B cell (primary cell): ENCODE measurements around the gene PUS7. TPM values are rescaled to one million over a fixed set of nuclear protein-coding genes. Genes with fewer than 3 reads are reported as not detected.
"Not testable (repeated sequence)": the region's sequence is repeated elsewhere in the genome, so short reads cannot be mapped to it uniquely, and the experiment has no call there.

ENCODE experiments used
- ATAC-seq: fragments of 200-7000 bp; cut with Tn5 transposase; one replicate; pipeline ENCODE4 v1.10.0; 2021; ENCODE audit warnings: low read depth, mild to moderate bottlenecking, moderate number of reproducible peaks, moderate library complexity
- CTCF ChIA-PET: fragments of 350-600 bp; sonication (Branson Sonifier 250); formaldehyde crosslinking; loops from one replicate; lab custom pipeline; 2021; ENCODE audit warnings: antibody characterized with exemption, inconsistent platforms; lab: Charles Lee
- POLR2A ChIA-PET: fragments of 350-600 bp; sonication (Branson Sonifier 250); formaldehyde crosslinking; loops from one replicate; lab custom pipeline; 2021; ENCODE audit warnings: antibody characterized with exemption; lab: Charles Lee
- DNase-seq: peaks from one replicate; pipeline ENCODE4 v3.0.0; 2013
- H2AFZ ChIP-seq: 2 replicates; pipeline ENCODE4 v1.6.1; 2012; ENCODE audit warnings: mild to moderate bottlenecking, low read depth, low read length; ENCODE audit not compliant: insufficient read depth, poor library complexity, severe bottlenecking
- H3K27ac ChIP-seq, 2 donors: 1 replicate in 1 of 2; 2 replicates in 1 of 2; pipeline ENCODE4 v1.5.1; 2012 to 2013; ENCODE audit warnings: low read length in 2 of 2, mild to moderate bottlenecking in 2 of 2, moderate library complexity in 1 of 2
- H3K27me3 ChIP-seq, 4 experiments: fragments of 200-600 bp in 1 of 4; sonication (generic) in 1 of 4; replicated peaks in 1 of 4; 1 replicate in 2 of 4; 2 replicates in 2 of 4; pipeline versions ENCODE4 v1.6.1 to v1.7.0; 2013 to 2016; ENCODE audit warnings: low read length in 3 of 4, mild to moderate bottlenecking in 2 of 4, mixed read lengths in 1 of 4, moderate library complexity in 1 of 4; ENCODE audit not compliant: insufficient read depth in 4 of 4, control insufficient read depth in 3 of 4; ENCODE audit errors: control extremely low read depth in 1 of 4
- H3K36me3 ChIP-seq, 2 experiments: replicated peaks in 1 of 2; 1 replicate in 1 of 2; 2 replicates in 1 of 2; pipeline versions ENCODE4 v1.6.1 to v1.7.1; 2013; ENCODE audit warnings: low read length in 1 of 2; ENCODE audit not compliant: insufficient read depth in 2 of 2, control insufficient read depth in 1 of 2; ENCODE audit errors: control extremely low read depth in 1 of 2, extremely low read depth in 1 of 2
- H3K4me1 ChIP-seq, 2 donors: fragments of 200-600 bp in 1 of 2; sonication (generic) in 1 of 2; 1 replicate in 1 of 2; 2 replicates in 1 of 2; pipeline versions ENCODE4 v1.5.1 to v1.6.1; 2013 to 2017; ENCODE audit warnings: low read length in 2 of 2; ENCODE audit not compliant: control insufficient read depth in 2 of 2, insufficient read depth in 2 of 2
- H3K4me2 ChIP-seq: replicated peaks from 2 replicates; pipeline ENCODE3; 2012; ENCODE audit warnings: mild to moderate bottlenecking, low read depth, low read length; ENCODE audit not compliant: poor library complexity, severe bottlenecking
- H3K4me3 ChIP-seq, 5 experiments: fragments of 200-600 bp in 1 of 5; sonication (generic) in 1 of 5; 1 replicate in 3 of 5; 2 replicates in 2 of 5; pipeline versions ENCODE4 v1.5.1 to v1.7.0; 2011 to 2016; ENCODE audit warnings: low read length in 4 of 5, mild to moderate bottlenecking in 4 of 5, low read depth in 2 of 5, control low read depth in 1 of 5, moderate library complexity in 1 of 5; ENCODE audit not compliant: insufficient read depth in 1 of 5; ENCODE audit errors: control extremely low read depth in 1 of 5, extremely low read depth in 1 of 5
- H3K79me2 ChIP-seq: fragments of 200-600 bp; sonication (generic); one replicate; pipeline ENCODE4 v1.6.0; 2016; ENCODE audit warnings: low read length; ENCODE audit not compliant: control insufficient read depth, insufficient read depth
- H3K9ac ChIP-seq: fragments of 200-600 bp; sonication (generic); 2 replicates; pipeline ENCODE4 v1.6.1; 2017; ENCODE audit warnings: mild to moderate bottlenecking, low read length, moderate library complexity
- H3K9me3 ChIP-seq, 3 donors: one replicate each; pipeline versions ENCODE4 v1.6.1 to v1.7.1; 2013; ENCODE audit warnings: low read length in 2 of 3; ENCODE audit not compliant: control insufficient read depth in 2 of 3, insufficient read depth in 1 of 3; ENCODE audit errors: control extremely low read depth in 1 of 3
- H4K20me1 ChIP-seq: 2 replicates; pipeline ENCODE4 v1.6.0; 2012; ENCODE audit warnings: mild to moderate bottlenecking, low read length; ENCODE audit not compliant: insufficient read depth, control insufficient read depth, poor library complexity, severe bottlenecking
- H3K27ac Mint-ChIP-seq: one replicate; pipeline ENCODE4 v1.8.0; 2021; ENCODE audit warnings: mixed read lengths
- H3K27me3 Mint-ChIP-seq: one replicate; pipeline ENCODE4 v1.8.0; 2021; ENCODE audit warnings: mixed read lengths
- H3K4me1 Mint-ChIP-seq: one replicate; pipeline ENCODE4 v1.8.0; 2021; ENCODE audit warnings: mixed read lengths
- H3K4me3 Mint-ChIP-seq: one replicate; pipeline ENCODE4 v1.8.0; 2021; ENCODE audit warnings: mixed read lengths
- H3K9me3 Mint-ChIP-seq: one replicate; pipeline ENCODE4 v1.8.0; 2022; ENCODE audit warnings: mixed read lengths; ENCODE audit not compliant: insufficient read depth
- EZH2 ChIP-seq: IDR thresholded peaks from 2 replicates; pipeline ENCODE4 v1.6.1; 2012; ENCODE audit warnings: borderline replicate concordance, low read depth, mild to moderate bottlenecking, moderate library complexity, low read length; ENCODE audit not compliant: insufficient read depth, poor library complexity, severe bottlenecking
- WGBS: methylation state at CpG from one replicate; pipeline ENCODE4 v1.1.5; 2013; ENCODE audit warnings: missing lambda C conversion rate; ENCODE audit not compliant: insufficient coverage; 5-methylcytosine and 5-hydroxymethylcytosine counted together
- intact Hi-C: fragments of 100-400 bp; cut with micrococcal nuclease; formaldehyde crosslinking; loops from one replicate; pipeline ENCODE4 v1.10.0; 2022
- polyA plus RNA-seq: library from polyadenylated mRNA; depleted of rRNA; stranded (reverse); fragments of >200 nt; gene quantifications from 2 replicates; pipeline ENCODE4 v1.2.3, GENCODE V29; 2012
- total RNA-seq, 2 donors: library from RNA; stranded (reverse); fragments of 120-200 nt in 1 of 2; gene quantifications; 1 replicate in 1 of 2; 2 replicates in 1 of 2; pipeline versions ENCODE4 v1.2.3 to v1.2.4, GENCODE V29; 2013 to 2022
- TF ChIP-seq, protein P1 (sequence below): fragments of 200-600 bp; IDR thresholded peaks from one replicate; pipeline ENCODE4 v1.8.0; 2022; ENCODE audit warnings: antibody characterized with exemption, mild to moderate bottlenecking

The PUS7 gene
- total and polyA plus RNA-seq, 2 donors (not counting 1 experiment from before 2014, with no cell fraction given), result 2.0 to 7.7 TPM

DNA sequence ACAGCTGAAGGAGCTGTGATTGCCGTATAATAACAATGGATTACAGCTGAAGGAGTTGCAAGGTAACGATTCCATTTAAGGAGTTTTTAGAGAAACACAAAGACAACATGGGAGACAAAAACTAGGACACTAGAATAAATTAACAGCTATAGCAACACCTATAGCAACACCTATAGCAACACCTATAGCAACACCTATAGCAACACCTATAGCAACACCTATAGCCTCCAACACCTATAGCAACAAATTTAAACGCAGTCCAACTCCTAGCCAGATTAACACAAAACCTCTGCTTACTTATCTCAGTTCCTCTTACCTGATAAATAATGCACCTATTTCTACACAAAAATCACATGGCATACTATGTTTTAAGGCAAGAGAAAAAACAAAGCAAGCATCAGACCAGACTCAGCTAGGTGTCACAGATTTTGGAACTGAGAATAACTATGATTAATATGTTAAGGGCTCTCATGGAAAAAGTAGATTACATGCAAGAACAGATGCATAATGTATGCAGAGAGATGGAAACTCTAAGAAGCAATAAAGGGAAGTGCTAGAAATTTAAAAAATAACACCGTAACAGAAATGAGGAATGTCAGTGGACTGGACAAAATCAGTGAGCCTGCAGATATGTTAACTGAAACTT lies 77.6 kb downstream of the PUS7 start:
- H3K27me3 Mint-ChIP-seq, result no peaks in the 10 kb centered on the region
- H3K9ac ChIP-seq, result no peak overlapping the region
- no peaks in the 10 kb centered on the region for H3K27me3 ChIP-seq
- H3K4me2 ChIP-seq, result peak overlapping the region; percentile 20
- peak; percentile 18 for DNase-seq
- peaks cover 43 to 46% of the 10 kb centered on the region in 2 donors for H3K4me1 ChIP-seq
- peak overlapping the region in 1 of 2 donors; percentile 7 for H3K27ac ChIP-seq
- TF ChIP-seq, protein P1, sequence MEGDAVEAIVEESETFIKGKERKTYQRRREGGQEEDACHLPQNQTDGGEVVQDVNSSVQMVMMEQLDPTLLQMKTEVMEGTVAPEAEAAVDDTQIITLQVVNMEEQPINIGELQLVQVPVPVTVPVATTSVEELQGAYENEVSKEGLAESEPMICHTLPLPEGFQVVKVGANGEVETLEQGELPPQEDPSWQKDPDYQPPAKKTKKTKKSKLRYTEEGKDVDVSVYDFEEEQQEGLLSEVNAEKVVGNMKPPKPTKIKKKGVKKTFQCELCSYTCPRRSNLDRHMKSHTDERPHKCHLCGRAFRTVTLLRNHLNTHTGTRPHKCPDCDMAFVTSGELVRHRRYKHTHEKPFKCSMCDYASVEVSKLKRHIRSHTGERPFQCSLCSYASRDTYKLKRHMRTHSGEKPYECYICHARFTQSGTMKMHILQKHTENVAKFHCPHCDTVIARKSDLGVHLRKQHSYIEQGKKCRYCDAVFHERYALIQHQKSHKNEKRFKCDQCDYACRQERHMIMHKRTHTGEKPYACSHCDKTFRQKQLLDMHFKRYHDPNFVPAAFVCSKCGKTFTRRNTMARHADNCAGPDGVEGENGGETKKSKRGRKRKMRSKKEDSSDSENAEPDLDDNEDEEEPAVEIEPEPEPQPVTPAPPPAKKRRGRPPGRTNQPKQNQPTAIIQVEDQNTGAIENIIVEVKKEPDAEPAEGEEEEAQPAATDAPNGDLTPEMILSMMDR, result no peak
- TF ChIP-seq EZH2, result no peak
- intact Hi-C loops, result loop anchor here (10.0 kb wide), 1 partner anchor 500 kb away; no protein-coding TSS in a partner anchor
- peak; percentile 40 for ATAC-seq
- peaks cover 0 to 9% (median 0%) of the 10 kb centered on the region in 3 donors for H3K9me3 ChIP-seq
- H3K79me2 ChIP-seq, result no peaks in the 10 kb centered on the region
- no peaks in the 10 kb centered on the region for H3K9me3 Mint-ChIP-seq
- H3K4me3 ChIP-seq, result no peak overlapping the region
- peaks cover 43% of the 10 kb centered on the region for H3K4me1 Mint-ChIP-seq
- CTCF ChIA-PET, result interaction anchor here (1.0 to 2.3 kb wide), 2 partner anchors 11 to 15 kb away, joined by 3 to 6 read pairs; no protein-coding TSS in a partner anchor
- POLR2A ChIA-PET, result no interaction called here
- no peaks in the 10 kb centered on the region for H3K36me3 ChIP-seq
- no peaks in the 10 kb centered on the region for H4K20me1 ChIP-seq
- 56% methylated on average over 1 of the region's 4 CpGs for WGBS
- H2AFZ ChIP-seq, result no peak overlapping the region
- H3K4me3 Mint-ChIP-seq, result peak overlapping the region; percentile 7
- peak overlapping the region; percentile 22 for H3K27ac Mint-ChIP-seq

- H3K9ac ChIP-seq, H3K27me3 Mint-ChIP-seq, H3K9me3 ChIP-seq, H3K4me2 ChIP-seq, ATAC-seq, H3K4me3 Mint-ChIP-seq, H4K20me1 ChIP-seq, H3K79me2 ChIP-seq, H3K27ac ChIP-seq, POLR2A ChIA-PET, H3K4me3 ChIP-seq, H3K9me3 Mint-ChIP-seq, H3K36me3 ChIP-seq, H2AFZ ChIP-seq, H3K27ac Mint-ChIP-seq, H3K27me3 ChIP-seq, DNase-seq: not testable (repeated sequence)
- CTCF ChIA-PET, result interaction anchor here (1.4 to 2.3 kb wide), 2 partner anchors 11 to 13 kb away, joined by 3 to 6 read pairs; no protein-coding TSS in a partner anchor
- H3K4me1 ChIP-seq, result peaks cover 21 to 23% of the 10 kb centered on the region in 2 donors
- intact Hi-C loops, result loop anchor here (10.0 kb wide), 1 partner anchor 497 kb away; no protein-coding TSS in a partner anchor
- peaks cover 30% of the 10 kb centered on the region for H3K4me1 Mint-ChIP-seq
- WGBS, result 86% methylated on average over 6 of the region's 9 CpGs
Observed at GRCh38 chr7:105442214-105442613, 79.9 kb downstream of the PUS7 start.
